Ovary (tissue), 9 donors: ENCODE results near the gene ATP1A2. TPM values are rescaled to one million over a fixed set of nuclear protein-coding genes. Genes with fewer than 3 reads are reported as not detected.

ENCODE experiments used
- DNase-seq, 5 donors: peaks; one replicate each; pipeline ENCODE4 v3.0.0-alpha.2; 2019 to 2020
- H3K27ac ChIP-seq, 2 donors: fragments of 200-600 bp; one replicate each; pipeline versions ENCODE4 v1.5.1 to v1.8.0; 2019 to 2022
- H3K27me3 ChIP-seq: fragments of 200-600 bp; one replicate; pipeline ENCODE4 v1.8.0; 2022
- H3K36me3 ChIP-seq: fragments of 200-600 bp; sonication (generic); one replicate; pipeline ENCODE4 v1.5.1; 2019
- H3K4me1 ChIP-seq: one replicate; pipeline ENCODE4 v1.8.1; 2013; ENCODE audit warnings: mild to moderate bottlenecking, moderate library complexity; ENCODE audit not compliant: insufficient read depth
- H3K4me3 ChIP-seq: fragments of 200-600 bp; sonication (generic); one replicate; pipeline ENCODE4 v1.5.1; 2017
- H3K9me3 ChIP-seq, 2 donors: fragments of 200-600 bp in 1 of 2; sonication (generic) in 1 of 2; one replicate each; pipeline versions ENCODE4 v1.5.1 to v1.8.1; 2013 to 2019; ENCODE audit warnings: mild to moderate bottlenecking in 1 of 2, moderate library complexity in 1 of 2
- EP300 ChIP-seq: sonication (generic); formaldehyde crosslinking; IDR thresholded peaks from one replicate; pipeline ENCODE4 v1.6.1; 2017; ENCODE audit warnings: antibody characterized with exemption
- POLR2A ChIP-seq: fragments of 450-650 bp; IDR thresholded peaks from one replicate; pipeline ENCODE4 v1.6.1; 2017; ENCODE audit warnings: antibody characterized with exemption, mild to moderate bottlenecking, moderate library complexity
- WGBS, 3 donors: extraction: QIAGEN DNeasy Blood & Tissue Kit in 1 of 3; methylation state at CpG; one replicate each; pipeline versions ENCODE4 v1.1.5 to v1.1.7; 2013 to 2017; 5-methylcytosine and 5-hydroxymethylcytosine counted together
- intact Hi-C, 4 donors: fragments of 100-400 bp; cut with DNase I; formaldehyde crosslinking; loops; one replicate each; pipeline versions ENCODE4 v1.11.0 to v1.15.1; 2022 to 2023
- polyA plus RNA-seq, 2 donors: library from polyadenylated mRNA; stranded (reverse); fragments of 200-250 nt in 1 of 2; fragments of 350-450 nt in 1 of 2; fragmentation: Illumina TruSeq in 1 of 2; extraction: RNeasy Lipid Tissue Mini Kit (QIAGEN cat#74804) in 1 of 2; gene quantifications; one replicate each; pipeline ENCODE4 v1.2.3, GENCODE V29; 2013 to 2014
- total RNA-seq, 7 donors: library from RNA; depleted of rRNA in 2 of 7; stranded (reverse); fragments of >200 nt in 2 of 7; fragmentation: NEBNext Ultra II Directional in 3 of 7; extraction: Animal tissue kit (Norgen Biotek cat#: 25700) in 3 of 7; gene quantifications; one replicate each; pipeline versions ENCODE4 v1.1.0 to v1.2.4, GENCODE V29; 2016 to 2023
- TF ChIP-seq, protein P1 (sequence below), 3 donors: fragments of 450-650 bp in 2 of 3; fragments of 200-600 bp in 1 of 3; IDR thresholded peaks; one replicate each; pipeline versions ENCODE4 v1.5.1 to v1.8.0; 2016 to 2022; ENCODE audit warnings: antibody characterized with exemption in 3 of 3, mild to moderate bottlenecking in 1 of 3
- donor health status: DM: no; HTN: no; CAD: no; lungs with moderate emphysema.
- donor health status: DM: no; HTN: no; CAD: no.
- donor health status: Bipolar disorder and iron deficiency.
- donor health status: DM: yes; HTN: yes; CAD: no.
- donor health status: DM: no; HTN: no; CAD: no.
- donor health status: DM: yes; HTN: yes; CAD: no.

The ATP1A2 gene
- total and polyA plus RNA-seq, 9 donors: 3.0 to 38.6 (median 15.0) TPM

DNA sequence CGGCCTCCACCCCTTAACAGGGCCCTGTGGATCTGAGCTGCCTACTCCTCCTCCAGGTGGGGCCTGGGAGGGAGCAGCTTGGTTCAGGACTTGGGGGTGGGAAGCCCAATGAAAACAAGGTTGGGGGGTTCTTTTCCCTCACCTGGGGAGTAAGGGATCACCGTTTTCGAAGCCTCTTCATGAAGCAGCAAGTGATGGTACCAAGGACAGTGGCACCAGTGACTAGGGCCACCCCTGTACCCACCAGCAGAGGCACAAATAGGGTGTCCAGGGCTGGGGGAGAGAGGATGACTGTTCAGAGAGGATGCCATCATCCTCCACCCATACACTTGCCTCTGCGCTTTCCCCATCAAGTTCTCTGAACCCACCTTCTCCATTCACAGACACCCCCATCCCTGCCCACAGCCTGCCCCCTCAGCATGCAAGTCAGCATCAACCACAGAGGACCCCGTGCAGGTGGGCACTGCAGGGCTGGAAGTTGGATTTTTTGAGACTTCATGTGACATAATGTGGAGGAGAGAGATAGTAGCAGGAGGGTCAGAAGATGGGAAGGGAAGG lies 23.8 kb upstream of the ATP1A2 start:
- TF ChIP-seq, protein P1, sequence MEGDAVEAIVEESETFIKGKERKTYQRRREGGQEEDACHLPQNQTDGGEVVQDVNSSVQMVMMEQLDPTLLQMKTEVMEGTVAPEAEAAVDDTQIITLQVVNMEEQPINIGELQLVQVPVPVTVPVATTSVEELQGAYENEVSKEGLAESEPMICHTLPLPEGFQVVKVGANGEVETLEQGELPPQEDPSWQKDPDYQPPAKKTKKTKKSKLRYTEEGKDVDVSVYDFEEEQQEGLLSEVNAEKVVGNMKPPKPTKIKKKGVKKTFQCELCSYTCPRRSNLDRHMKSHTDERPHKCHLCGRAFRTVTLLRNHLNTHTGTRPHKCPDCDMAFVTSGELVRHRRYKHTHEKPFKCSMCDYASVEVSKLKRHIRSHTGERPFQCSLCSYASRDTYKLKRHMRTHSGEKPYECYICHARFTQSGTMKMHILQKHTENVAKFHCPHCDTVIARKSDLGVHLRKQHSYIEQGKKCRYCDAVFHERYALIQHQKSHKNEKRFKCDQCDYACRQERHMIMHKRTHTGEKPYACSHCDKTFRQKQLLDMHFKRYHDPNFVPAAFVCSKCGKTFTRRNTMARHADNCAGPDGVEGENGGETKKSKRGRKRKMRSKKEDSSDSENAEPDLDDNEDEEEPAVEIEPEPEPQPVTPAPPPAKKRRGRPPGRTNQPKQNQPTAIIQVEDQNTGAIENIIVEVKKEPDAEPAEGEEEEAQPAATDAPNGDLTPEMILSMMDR (IDR thresholded peaks at IDR 0.05): no peak
- TF ChIP-seq POLR2A (no peak), EP300 (no peak)
- H3K4me1 ChIP-seq: no peaks in the 10 kb centered on the region
- intact Hi-C loops: loop anchor here in 1 of 4 donors (10.0 kb wide), 1 partner anchor 163 kb away; no protein-coding TSS in a partner anchor
- no peak overlapping the region for H3K27ac ChIP-seq
- no peaks in the 10 kb centered on the region for H3K36me3 ChIP-seq
- H3K27me3 ChIP-seq: no peaks in the 10 kb centered on the region
- DNase-seq: no peak
- no peaks in the 10 kb centered on the region for H3K9me3 ChIP-seq
- WGBS, 3 donors: 91 to 95% (median 93%) methylated on average over 5 of the region's 5 CpGs
- H3K4me3 ChIP-seq: no peak overlapping the region

DNA sequence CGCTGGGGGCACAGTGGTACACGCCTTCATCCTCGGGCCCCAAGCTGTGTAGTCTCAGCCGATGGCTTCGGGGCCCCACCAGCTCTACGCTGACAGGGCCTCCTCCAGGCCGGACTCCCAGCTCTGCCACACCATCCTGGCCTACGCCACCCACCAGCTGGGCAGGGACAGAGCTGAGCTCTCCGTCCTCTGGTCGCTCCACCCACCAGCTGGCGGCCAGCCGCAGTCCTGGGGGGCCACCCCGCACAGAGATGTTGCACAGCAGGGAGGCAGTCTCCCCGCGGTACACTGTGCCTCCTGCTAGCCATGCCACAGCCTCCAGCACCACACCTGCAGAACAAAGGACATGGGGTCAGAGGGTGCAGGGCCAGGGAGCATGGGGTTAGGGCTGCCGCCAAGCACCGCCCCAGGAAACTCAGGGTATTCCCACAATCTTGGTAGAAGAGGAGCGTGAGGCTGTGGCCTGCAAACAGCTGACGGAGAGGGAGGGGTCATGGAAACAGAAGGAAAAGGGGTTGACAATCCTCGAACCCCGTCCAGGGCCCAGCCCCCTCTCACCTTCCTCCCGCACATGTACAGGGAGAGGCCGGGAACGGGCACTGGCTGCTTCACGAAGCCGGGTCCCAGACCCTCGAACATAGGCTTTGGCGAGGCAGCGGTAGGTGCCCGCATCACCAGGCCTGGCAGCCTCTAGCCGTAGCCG lies 23.0 kb upstream of the ATP1A2 start:
- intact Hi-C loops: loop anchor here in 1 of 4 donors (10.0 kb wide), 1 partner anchor 162 kb away; no protein-coding TSS in a partner anchor
- TF ChIP-seq, protein P1 (IDR thresholded peaks at IDR 0.05): no peak
- TF ChIP-seq EP300 (no peak), POLR2A (no peak)
- H3K27me3 ChIP-seq: no peaks in the 10 kb centered on the region
- H3K36me3 ChIP-seq: no peaks in the 10 kb centered on the region
- no peak for DNase-seq
- H3K4me1 ChIP-seq: peaks cover 1% of the 10 kb centered on the region
- H3K27ac ChIP-seq: no peak overlapping the region
- H3K4me3 ChIP-seq: no peak overlapping the region
- no peaks in the 10 kb centered on the region for H3K9me3 ChIP-seq
- WGBS, 3 donors: 93 to 95% (median 94%) methylated on average over 23 to 32 of the region's 32 CpGs

DNA sequence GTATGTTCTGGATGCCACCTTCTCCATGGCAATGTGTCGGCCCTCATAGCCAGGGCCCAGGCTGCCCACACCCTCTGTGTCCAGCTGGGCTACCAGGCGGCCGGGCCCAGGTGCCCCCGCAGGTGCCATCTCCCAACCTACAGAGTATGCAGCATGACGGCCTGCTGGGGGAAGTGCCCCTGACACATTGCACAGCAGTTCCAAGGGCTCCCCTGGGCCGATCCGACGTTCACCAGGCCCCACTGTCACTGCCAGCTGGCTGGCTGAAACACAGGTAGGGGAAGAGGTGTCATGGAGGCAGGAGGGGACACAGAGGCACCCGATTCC lies 22.5 kb upstream of the ATP1A2 start:
- Histone ChIP-seq H3K4me3 (no peak overlapping the region), H3K4me1 (peaks cover 6% of the 10 kb centered on the region), H3K27ac (no peak overlapping the region), H3K36me3 (no peaks in the 10 kb centered on the region), H3K27me3 (no peaks in the 10 kb centered on the region), H3K9me3 (no peaks in the 10 kb centered on the region)
- no peak for DNase-seq
- 79 to 89% (median 83%) methylated on average over 6 to 9 of the region's 9 CpGs for WGBS, 3 donors
- intact Hi-C loops: loop anchor here in 1 of 4 donors (10.0 kb wide), 1 partner anchor 162 kb away; no protein-coding TSS in a partner anchor
- TF ChIP-seq POLR2A: no peak
- no peak for TF ChIP-seq EP300
- TF ChIP-seq, protein P1 (IDR thresholded peaks at IDR 0.05): no peak

DNA sequence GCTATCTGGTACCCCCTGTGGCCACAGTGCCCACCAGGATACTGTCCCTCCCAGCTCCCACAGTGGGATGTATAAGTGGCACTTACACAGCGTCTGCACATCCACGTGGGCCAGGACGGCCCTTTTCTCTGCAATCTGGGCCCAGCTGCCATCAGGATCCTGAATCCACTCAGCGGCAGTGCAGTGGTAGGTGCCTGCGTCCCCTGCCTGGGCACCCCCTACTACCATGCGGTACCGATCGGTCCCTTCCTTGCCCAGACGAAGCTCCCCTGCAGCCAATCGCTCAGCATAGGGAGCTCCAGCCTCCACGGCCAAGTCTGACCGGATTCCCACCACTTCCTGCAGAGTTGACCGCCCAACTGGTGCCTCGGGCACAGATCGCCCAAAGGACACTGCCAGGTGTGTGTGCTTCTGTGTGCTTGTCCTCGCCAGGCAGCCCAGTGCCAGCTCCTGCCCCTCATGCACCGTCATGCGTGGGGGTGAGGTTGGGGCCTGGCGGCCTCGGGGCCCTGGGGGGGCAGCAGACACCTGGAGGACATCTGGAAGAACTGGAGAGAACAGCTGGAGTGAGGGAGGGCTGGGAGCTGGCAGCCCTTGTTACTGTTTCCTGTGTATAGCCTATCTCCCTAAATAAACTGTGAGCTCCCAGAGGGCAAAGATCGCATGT lies 21.8 kb upstream of the ATP1A2 start:
- H3K36me3 ChIP-seq: no peaks in the 10 kb centered on the region
- peaks cover 6% of the 10 kb centered on the region for H3K4me1 ChIP-seq
- TF ChIP-seq, protein P1 (IDR thresholded peaks at IDR 0.05): no peak
- TF ChIP-seq POLR2A (no peak), EP300 (no peak)
- intact Hi-C loops: loop anchor here in 1 of 4 donors (10.0 kb wide), 1 partner anchor 161 kb away; no protein-coding TSS in a partner anchor
- WGBS, 3 donors: 58 to 74% (median 62%) methylated on average over 20 to 21 of the region's 21 CpGs
- DNase-seq: peak in 1 of 5 donors; percentile 12
- no peaks in the 10 kb centered on the region for H3K9me3 ChIP-seq
- no peak overlapping the region for H3K4me3 ChIP-seq
- no peaks in the 10 kb centered on the region for H3K27me3 ChIP-seq
- no peak overlapping the region for H3K27ac ChIP-seq
